Stimulated activated effector memory CD8-positive, alpha-beta T cell treated with anti-CD3 and anti-CD28 coated beads, Interleukin-12 subunit alpha, Interleukin-12 subunit beta, amount 100 ng/mL, for 72 hours (primary cell): ENCODE results near the gene CDC42.
A peak's percentile ranks its signal among the peaks of the same experiment; 100 is the strongest.
"Not testable (repeated sequence)": the region's sequence is repeated elsewhere in the genome, so short reads cannot be mapped to it uniquely, and the experiment has no call there.

ENCODE experiments used
- ATAC-seq: fragments of 150-1000 bp; cut with Tn5 transposase; 2 replicates; pipeline ENCODE4 v1.10.0; 2021
- DNase-seq, 2 donors: peaks; one replicate each; pipeline ENCODE4 v3.0.0; 2021 to 2022; ENCODE audit warnings: low spot score in 2 of 2
- H3K27ac Mint-ChIP-seq: one replicate; pipeline ENCODE4 v1.8.0; 2022; ENCODE audit warnings: mild to moderate bottlenecking, mixed read lengths
- H3K36me3 Mint-ChIP-seq: one replicate; pipeline ENCODE4 v1.8.0; 2022; ENCODE audit warnings: mild to moderate bottlenecking, mixed read lengths
- H3K4me1 Mint-ChIP-seq: one replicate; pipeline ENCODE4 v1.8.0; 2022; ENCODE audit warnings: mixed read lengths
- H3K4me3 Mint-ChIP-seq: one replicate; pipeline ENCODE4 v1.8.0; 2022; ENCODE audit warnings: mild to moderate bottlenecking, mixed read lengths
- H3K9me3 Mint-ChIP-seq: one replicate; pipeline ENCODE4 v1.8.0; 2022; ENCODE audit warnings: mixed read lengths

Gene CDC42

GRCh38 chr1:22052115-22053016 lies at the start of gene CDC42:
Gene CDC42 (plus strand): TSS chr1:22052709. CDS start chr1:22078479, 25,770 bp downstream.
- DNase-seq (peak; percentile 91 to 98), ATAC-seq (peak; percentile 95)
- peaks cover 49% of the 10 kb centered on the region for H3K4me1 Mint-ChIP-seq
- H3K9me3 Mint-ChIP-seq: no peaks in the 10 kb centered on the region
- peak within 1 kb of the TSS; percentile 84 for H3K4me3 Mint-ChIP-seq
- H3K27ac Mint-ChIP-seq: peak within 1 kb of the TSS; percentile 97
- H3K36me3 Mint-ChIP-seq: peaks cover 63% of the 10 kb centered on the region

- not testable (repeated sequence) for H3K27ac Mint-ChIP-seq, ATAC-seq, H3K4me1 Mint-ChIP-seq, H3K4me3 Mint-ChIP-seq, H3K9me3 Mint-ChIP-seq, DNase-seq, H3K36me3 Mint-ChIP-seq
Observed at GRCh38 chr1:22002875-22003274, 49.6 kb upstream of the CDC42 start.

GRCh38 chr1:22003959-22004358 lies 48.5 kb upstream of the CDC42 start:
- H3K27ac Mint-ChIP-seq, ATAC-seq, H3K4me1 Mint-ChIP-seq, H3K9me3 Mint-ChIP-seq, H3K4me3 Mint-ChIP-seq, DNase-seq, H3K36me3 Mint-ChIP-seq: not testable (repeated sequence)

- not testable (repeated sequence) for H3K27ac Mint-ChIP-seq, H3K9me3 Mint-ChIP-seq, H3K4me3 Mint-ChIP-seq, H3K4me1 Mint-ChIP-seq, H3K36me3 Mint-ChIP-seq
- peak; percentile 78 for ATAC-seq
- peak; percentile 9 to 61 for DNase-seq
Observed at GRCh38 chr1:22005261-22006149, 47.0 kb upstream of the CDC42 start.

- H3K27ac Mint-ChIP-seq, H3K9me3 Mint-ChIP-seq, H3K36me3 Mint-ChIP-seq, DNase-seq, H3K4me3 Mint-ChIP-seq, ATAC-seq, H3K4me1 Mint-ChIP-seq: not testable (repeated sequence)
Observed at GRCh38 chr1:22006736-22007135, 45.8 kb upstream of the CDC42 start.

GRCh38 chr1:22007262-22007661 lies 45.2 kb upstream of the CDC42 start:
- ATAC-seq, DNase-seq, H3K9me3 Mint-ChIP-seq, H3K4me3 Mint-ChIP-seq, H3K36me3 Mint-ChIP-seq, H3K27ac Mint-ChIP-seq, H3K4me1 Mint-ChIP-seq: not testable (repeated sequence)

- not testable (repeated sequence) for H3K9me3 Mint-ChIP-seq, H3K4me3 Mint-ChIP-seq, H3K27ac Mint-ChIP-seq
Observed at GRCh38 chr1:22009566-22009965, 42.9 kb upstream of the CDC42 start.

GRCh38 chr1:22012752-22013151 lies 39.8 kb upstream of the CDC42 start:
- not testable (repeated sequence) for H3K27ac Mint-ChIP-seq, H3K36me3 Mint-ChIP-seq, H3K4me3 Mint-ChIP-seq, H3K9me3 Mint-ChIP-seq, ATAC-seq, H3K4me1 Mint-ChIP-seq, DNase-seq

More at GRCh38 chr1:22009566-22009965, 42.9 kb upstream of the CDC42 start:
- H3K36me3 Mint-ChIP-seq, DNase-seq, H3K4me1 Mint-ChIP-seq, ATAC-seq: not testable (repeated sequence)

- peaks cover 13% of the 10 kb centered on the region for H3K4me1 Mint-ChIP-seq
- not testable (repeated sequence) for ATAC-seq, DNase-seq, H3K36me3 Mint-ChIP-seq, H3K9me3 Mint-ChIP-seq, H3K27ac Mint-ChIP-seq, H3K4me3 Mint-ChIP-seq
Observed at GRCh38 chr1:22014575-22015206, 37.8 kb upstream of the CDC42 start.

GRCh38 chr1:22018583-22019559 lies 33.6 kb upstream of the CDC42 start:
- Mint-ChIP-seq H3K4me1 (peaks cover 25% of the 10 kb centered on the region), H3K4me3 (peak overlapping the region; percentile 54), H3K36me3 (peaks cover 5% of the 10 kb centered on the region), H3K9me3 (no peaks in the 10 kb centered on the region), H3K27ac (peak overlapping the region; percentile 97)
- ATAC-seq (peak; percentile 100), DNase-seq (peak; percentile 36 to 73)

- ATAC-seq: no peak
- H3K9me3 Mint-ChIP-seq: no peaks in the 10 kb centered on the region
- no peak overlapping the region for H3K4me3 Mint-ChIP-seq
- no peak overlapping the region for H3K27ac Mint-ChIP-seq
- no peak for DNase-seq
- peaks cover 35% of the 10 kb centered on the region for H3K4me1 Mint-ChIP-seq
- peaks cover 22% of the 10 kb centered on the region for H3K36me3 Mint-ChIP-seq
Observed at GRCh38 chr1:22021061-22021460, 31.4 kb upstream of the CDC42 start.

GRCh38 chr1:22024485-22025367 lies 27.8 kb upstream of the CDC42 start:
- Mint-ChIP-seq H3K4me3 (peak overlapping the region; percentile 97), H3K27ac (peak overlapping the region; percentile 100), H3K36me3 (peaks cover 28% of the 10 kb centered on the region), H3K4me1 (peaks cover 42% of the 10 kb centered on the region), H3K9me3 (no peaks in the 10 kb centered on the region)
- ATAC-seq (peak; percentile 82), DNase-seq (peak; percentile 33 to 87)

GRCh38 chr1:22025368-22026155 lies 26.9 kb upstream of the CDC42 start:
- Mint-ChIP-seq H3K36me3 (peaks cover 28% of the 10 kb centered on the region), H3K4me3 (peak overlapping the region; percentile 97), H3K4me1 (peaks cover 42% of the 10 kb centered on the region), H3K9me3 (no peaks in the 10 kb centered on the region), H3K27ac (peak overlapping the region; percentile 100)
- DNase-seq (peak; percentile 64 to 92), ATAC-seq (peak; percentile 79)
